HEK293 (cell line): ENCODE results near the gene LRRFIP1.

ENCODE experiments used
- CTCF ChIA-PET: fragments of 350-600 bp; formaldehyde crosslinking; extraction: SDS; loops from one replicate; lab custom pipeline; 2021; ENCODE audit warnings: antibody characterized with exemption; lab: Yijun Ruan, JAX
- POLR2A ChIA-PET: fragments of 300-600 bp; formaldehyde crosslinking; extraction: SDS; loops from one replicate; lab custom pipeline; 2020; ENCODE audit warnings: antibody characterized with exemption, inconsistent platforms; lab: Yijun Ruan, JAX
- H3K27ac ChIP-seq: fragments of 200-500 bp; sonication (Bioruptor generic); 2 replicates; pipeline ENCODE4 v1.5.1; 2014; ENCODE audit warnings: low read depth, low read length, control low read depth, inconsistent platforms; ENCODE audit errors: extremely low read depth
- H3K36me3 ChIP-seq, 2 experiments: fragments of 200-500 bp in 1 of 2; sonication (Bioruptor generic) in 1 of 2; 1 replicate in 1 of 2; 2 replicates in 1 of 2; pipeline ENCODE4 v1.5.1; 2014 to 2017; ENCODE audit warnings: inconsistent platforms in 2 of 2, low read length in 2 of 2; ENCODE audit not compliant: control insufficient read depth in 2 of 2, insufficient read depth in 1 of 2
- H3K4me1 ChIP-seq: fragments of 200-500 bp; sonication (Bioruptor generic); 2 replicates; pipeline ENCODE4 v1.5.1; 2014; ENCODE audit warnings: mild to moderate bottlenecking, low read length, inconsistent platforms; ENCODE audit not compliant: control insufficient read depth, insufficient read depth
- H3K4me3 ChIP-seq: 2 replicates; pipeline ENCODE4 v1.5.1; 2011; ENCODE audit warnings: low read depth, mild to moderate bottlenecking, control low read depth, low read length, moderate library complexity
- H3K9me3 ChIP-seq: fragments of 200-500 bp; sonication (Bioruptor generic); 2 replicates; pipeline ENCODE4 v1.5.1; 2014; ENCODE audit warnings: low read depth, low read length, inconsistent platforms; ENCODE audit not compliant: control insufficient read depth, insufficient read depth
- GLI2 ChIP-seq: fragments of 450-650 bp; formaldehyde crosslinking; IDR thresholded peaks from 2 replicates; pipeline ENCODE4; 2017; ENCODE audit warnings: missing biosample characterization, missing genetic modification characterization, low read depth, borderline replicate concordance
- PRDM4 ChIP-seq: fragments of 450-650 bp; formaldehyde crosslinking; IDR thresholded peaks from 2 replicates; pipeline ENCODE4 v1.5.1; 2017; ENCODE audit warnings: missing biosample characterization, missing genetic modification characterization
- TCF7L2 ChIP-seq: IDR thresholded peaks from 2 replicates; pipeline ENCODE4 v1.6.1; 2011; ENCODE audit warnings: low read depth, mild to moderate bottlenecking, inconsistent platforms, low read length, moderate library complexity, borderline replicate concordance
- WT1 ChIP-seq: fragments of 450-650 bp; formaldehyde crosslinking; IDR thresholded peaks from 2 replicates; pipeline ENCODE4 v1.5.1; 2016; ENCODE audit warnings: missing biosample characterization, missing genetic modification characterization
- YY2 ChIP-seq: fragments of 450-650 bp; formaldehyde crosslinking; IDR thresholded peaks from 2 replicates; pipeline ENCODE4 v1.5.1; 2016; ENCODE audit warnings: missing biosample characterization, missing genetic modification characterization
- ZFP3 ChIP-seq: fragments of 450-650 bp; formaldehyde crosslinking; IDR thresholded peaks from 2 replicates; pipeline ENCODE4 v1.5.1; 2016; ENCODE audit warnings: low read depth, missing biosample characterization, missing genetic modification characterization
- ZNF112 ChIP-seq: fragments of 450-650 bp; formaldehyde crosslinking; IDR thresholded peaks from 2 replicates; pipeline ENCODE4 v1.5.0; 2017; ENCODE audit warnings: missing biosample characterization, missing genetic modification characterization
- ZNF175 ChIP-seq: fragments of 450-650 bp; formaldehyde crosslinking; IDR thresholded peaks from 2 replicates; pipeline ENCODE4 v1.5.1; 2016; ENCODE audit warnings: missing biosample characterization, missing genetic modification characterization
- ZNF324 ChIP-seq: fragments of 450-650 bp; formaldehyde crosslinking; IDR thresholded peaks from 2 replicates; pipeline ENCODE4 v1.5.1; 2016; ENCODE audit warnings: missing biosample characterization, missing genetic modification characterization
- ZNF449 ChIP-seq: fragments of 450-650 bp; formaldehyde crosslinking; IDR thresholded peaks from 2 replicates; pipeline ENCODE4 v1.5.1; 2017; ENCODE audit warnings: missing biosample characterization, mild to moderate bottlenecking, missing genetic modification characterization, moderate library complexity
- ZNF501 ChIP-seq: fragments of 450-650 bp; formaldehyde crosslinking; IDR thresholded peaks from 2 replicates; pipeline ENCODE4 v1.5.1; 2016; ENCODE audit warnings: missing biosample characterization, missing genetic modification characterization
- ZNF555 ChIP-seq: fragments of 450-650 bp; formaldehyde crosslinking; conservative IDR thresholded peaks from 2 replicates; pipeline ENCODE4 v1.5.1; 2017; ENCODE audit warnings: missing biosample characterization, mild to moderate bottlenecking, missing genetic modification characterization, inconsistent platforms
- ZNF677 ChIP-seq: fragments of 450-650 bp; IDR thresholded peaks from 2 replicates; pipeline ENCODE4 v1.5.0; 2018; ENCODE audit warnings: missing biosample characterization, mild to moderate bottlenecking, missing genetic modification characterization, moderate library complexity
- ZSCAN18 ChIP-seq: fragments of 450-650 bp; formaldehyde crosslinking; IDR thresholded peaks from 2 replicates; pipeline ENCODE4 v1.5.1; 2016; ENCODE audit warnings: missing biosample characterization, missing genetic modification characterization
- ZSCAN4 ChIP-seq: fragments of 450-650 bp; formaldehyde crosslinking; IDR thresholded peaks from 2 replicates; pipeline ENCODE4 v1.5.1; 2017; ENCODE audit warnings: missing biosample characterization, missing genetic modification characterization
- TF ChIP-seq, protein P1 (sequence below): fragments of 450-650 bp; formaldehyde crosslinking; IDR thresholded peaks from 2 replicates; pipeline ENCODE4 v1.5.1; 2016; ENCODE audit warnings: missing biosample characterization, missing genetic modification characterization, borderline replicate concordance

The LRRFIP1 gene

DNA sequence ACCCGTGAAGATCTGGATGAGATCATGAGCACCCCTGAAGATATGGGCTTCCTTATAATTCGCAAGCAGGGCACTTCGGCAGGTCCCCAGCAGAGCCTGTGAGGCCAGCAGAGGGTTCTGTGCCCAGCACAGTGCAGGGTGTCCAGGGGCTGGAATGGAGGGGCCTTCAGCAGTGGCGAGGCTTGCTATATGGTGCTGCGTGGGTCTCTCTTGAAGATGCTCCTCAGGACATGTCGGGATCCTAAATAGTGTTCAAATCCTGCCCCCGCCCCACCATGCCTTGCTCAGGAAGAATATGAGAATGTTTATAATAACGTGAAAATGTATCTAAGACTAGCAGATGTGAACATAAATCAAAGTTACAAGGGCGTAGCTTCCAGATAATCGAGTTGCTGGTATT, 110.9 kb downstream of the LRRFIP1 start (continued):
- TF ChIP-seq ZSCAN18 (tag by site-specific recombination) (no peak), ZNF555 (no peak), ZNF175 (tag by site-specific recombination) (no peak), GLI2 (tag by site-specific recombination) (no peak), ZFP3 (tag by site-specific recombination) (no peak), ZNF112 (tag by site-specific recombination) (no peak)
- TF ChIP-seq, protein P1, sequence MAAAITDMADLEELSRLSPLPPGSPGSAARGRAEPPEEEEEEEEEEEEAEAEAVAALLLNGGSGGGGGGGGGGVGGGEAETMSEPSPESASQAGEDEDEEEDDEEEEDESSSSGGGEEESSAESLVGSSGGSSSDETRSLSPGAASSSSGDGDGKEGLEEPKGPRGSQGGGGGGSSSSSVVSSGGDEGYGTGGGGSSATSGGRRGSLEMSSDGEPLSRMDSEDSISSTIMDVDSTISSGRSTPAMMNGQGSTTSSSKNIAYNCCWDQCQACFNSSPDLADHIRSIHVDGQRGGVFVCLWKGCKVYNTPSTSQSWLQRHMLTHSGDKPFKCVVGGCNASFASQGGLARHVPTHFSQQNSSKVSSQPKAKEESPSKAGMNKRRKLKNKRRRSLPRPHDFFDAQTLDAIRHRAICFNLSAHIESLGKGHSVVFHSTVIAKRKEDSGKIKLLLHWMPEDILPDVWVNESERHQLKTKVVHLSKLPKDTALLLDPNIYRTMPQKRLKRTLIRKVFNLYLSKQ (tag by site-specific recombination), result no peak

GRCh38 chr2:237739101-237739500, 111.7 kb downstream of the LRRFIP1 start:
- POLR2A ChIA-PET, result no interaction called here
- H3K9me3 ChIP-seq, result no peaks in the 10 kb centered on the region
- H3K27ac ChIP-seq, result no peak overlapping the region
- no peak overlapping the region for H3K4me3 ChIP-seq
- CTCF ChIA-PET, result interaction anchor here (0.6 to 1.7 kb wide), 2 partner anchors 66 to 227 kb away, joined by 3 to 5 read pairs; no protein-coding TSS in a partner anchor
- no peak for TF ChIP-seq ZNF324 (tag by site-specific recombination)
- no peak for TF ChIP-seq YY2 (tag by site-specific recombination)
- TF ChIP-seq ZNF501 (tag by site-specific recombination), result no peak
- no peak for TF ChIP-seq ZSCAN4 (tag by site-specific recombination)
- TF ChIP-seq ZNF677, result no peak
- no peak for TF ChIP-seq WT1 (tag by site-specific recombination)
- TF ChIP-seq PRDM4 (tag by site-specific recombination), result no peak
- no peak for TF ChIP-seq ZNF449
- TF ChIP-seq ZSCAN18 (tag by site-specific recombination), result no peak
- no peak for TF ChIP-seq TCF7L2
- H3K4me1 ChIP-seq, result peaks cover 4% of the 10 kb centered on the region; the same call in 1 of the 2 replicates
- peaks cover 0 to 13% of the 10 kb centered on the region in 2 experiments; a peak in 1 of 3 replicates for H3K36me3 ChIP-seq
